Panc1 (cell line): ENCODE measurements around the gene FAM221B. TPM values are rescaled to one million over a fixed set of nuclear protein-coding genes. Genes with fewer than 3 reads are reported as not detected.

ENCODE experiments used
- ATAC-seq: fragments of 200-7000 bp; cut with Tn5 transposase; 2 replicates; pipeline ENCODE4 v1.9.1; 2020; ENCODE audit warnings: mild to moderate bottlenecking, moderate library complexity
- BruUV-seq: library from RNA; stranded (reverse); fragments of 400-500 nt; replicated peaks from 2 replicates; lab custom pipeline; 2021; lab: Mats Ljungman, UMichigan
- CTCF ChIA-PET: fragments of 300-600 bp; sonication (Branson Sonifier 250); formaldehyde crosslinking; loops from one replicate; lab custom pipeline; 2022; ENCODE audit warnings: antibody characterized with exemption; lab: Charles Lee
- POLR2A ChIA-PET: fragments of 300-600 bp; sonication (Branson Sonifier 250); formaldehyde crosslinking; loops from one replicate; lab custom pipeline; 2022; ENCODE audit warnings: antibody characterized with exemption; lab: Charles Lee
- DNase-seq: peaks from one replicate; pipeline ENCODE4 v3.0.0-alpha.2; 2010; ENCODE audit warnings: low read depth, low spot score
- H3K27ac ChIP-seq: 2 replicates; pipeline ENCODE4 v1.5.1; 2011; ENCODE audit warnings: mild to moderate bottlenecking, low read length, inconsistent platforms
- H3K27me3 ChIP-seq: fragments of 200-500 bp; sonication (Bioruptor generic); 2 replicates; pipeline ENCODE4 v1.6.0; 2014; ENCODE audit warnings: low read length, inconsistent platforms; ENCODE audit not compliant: control insufficient read depth, insufficient read depth
- H3K36me3 ChIP-seq: fragments of 200-500 bp; sonication (Bioruptor generic); 2 replicates; pipeline ENCODE4 v1.5.1; 2014; ENCODE audit warnings: inconsistent platforms, mild to moderate bottlenecking, low read length, moderate library complexity; ENCODE audit not compliant: control insufficient read depth, insufficient read depth
- H3K4me1 ChIP-seq: 2 replicates; pipeline ENCODE4 v1.5.1; 2011; ENCODE audit warnings: inconsistent platforms, mild to moderate bottlenecking, low read length, moderate library complexity; ENCODE audit not compliant: control insufficient read depth, insufficient read depth
- H3K4me3 ChIP-seq, 2 experiments: 2 replicates each; pipeline ENCODE4 v1.5.1; 2011 to 2012; ENCODE audit warnings: low read depth in 2 of 2, low read length in 2 of 2, mild to moderate bottlenecking in 2 of 2, inconsistent platforms in 1 of 2, moderate library complexity in 1 of 2
- H3K9me3 ChIP-seq: fragments of 200-500 bp; sonication (Bioruptor generic); 2 replicates; pipeline ENCODE4 v1.5.1; 2014; ENCODE audit warnings: low read depth, mild to moderate bottlenecking, inconsistent platforms, low read length, moderate library complexity; ENCODE audit not compliant: control insufficient read depth, insufficient read depth
- CTCF ChIP-seq: fragments of 450-650 bp; IDR thresholded peaks from 2 replicates; pipeline ENCODE4 v1.5.1; 2017; ENCODE audit warnings: mild to moderate bottlenecking
- POLR2AphosphoS5 ChIP-seq: IDR thresholded peaks from 2 replicates; pipeline ENCODE4 v1.6.1; 2012; ENCODE audit warnings: mild to moderate bottlenecking, low read depth, low read length, moderate library complexity
- SIN3A ChIP-seq: IDR thresholded peaks from 2 replicates; pipeline ENCODE4 v1.6.1; 2012; ENCODE audit warnings: low read depth, mild to moderate bottlenecking, low read length, moderate library complexity, borderline replicate concordance; ENCODE audit not compliant: insufficient read depth
- TCF7L2 ChIP-seq: IDR thresholded peaks from 2 replicates; pipeline ENCODE4 v1.6.1; 2011; ENCODE audit warnings: mild to moderate bottlenecking, low read depth, low read length, inconsistent platforms
- in situ Hi-C: cut with HindIII; loops from 2 replicates; pipeline ENCODE4 v1.10.0; 2016; ENCODE audit warnings: low sequenced_read_pairs, low pct_unique_long_range_greater_than_20kb
- intact Hi-C: fragments of 100-400 bp; cut with micrococcal nuclease; formaldehyde crosslinking; loops from one replicate; pipeline ENCODE4 v1.10.0; 2022; ENCODE audit not compliant: unreplicated experiment
- total RNA-seq: library from RNA; stranded (reverse); gene quantifications from one replicate; pipeline ENCODE4 v1.2.1, GENCODE V29; 2021; ENCODE audit not compliant: unreplicated experiment
- TF ChIP-seq, protein P1 (sequence below), 2 experiments: IDR thresholded peaks; 2 replicates each; pipeline ENCODE4 v1.6.1; 2011 to 2012; ENCODE audit warnings: low read depth in 2 of 2, control low read depth in 1 of 2, low read length in 1 of 2, mild to moderate bottlenecking in 1 of 2, moderate library complexity in 1 of 2; ENCODE audit not compliant: insufficient read depth in 1 of 2

Gene FAM221B
- total RNA-seq, 1 experiment from 2014 or later: not detected

DNA sequence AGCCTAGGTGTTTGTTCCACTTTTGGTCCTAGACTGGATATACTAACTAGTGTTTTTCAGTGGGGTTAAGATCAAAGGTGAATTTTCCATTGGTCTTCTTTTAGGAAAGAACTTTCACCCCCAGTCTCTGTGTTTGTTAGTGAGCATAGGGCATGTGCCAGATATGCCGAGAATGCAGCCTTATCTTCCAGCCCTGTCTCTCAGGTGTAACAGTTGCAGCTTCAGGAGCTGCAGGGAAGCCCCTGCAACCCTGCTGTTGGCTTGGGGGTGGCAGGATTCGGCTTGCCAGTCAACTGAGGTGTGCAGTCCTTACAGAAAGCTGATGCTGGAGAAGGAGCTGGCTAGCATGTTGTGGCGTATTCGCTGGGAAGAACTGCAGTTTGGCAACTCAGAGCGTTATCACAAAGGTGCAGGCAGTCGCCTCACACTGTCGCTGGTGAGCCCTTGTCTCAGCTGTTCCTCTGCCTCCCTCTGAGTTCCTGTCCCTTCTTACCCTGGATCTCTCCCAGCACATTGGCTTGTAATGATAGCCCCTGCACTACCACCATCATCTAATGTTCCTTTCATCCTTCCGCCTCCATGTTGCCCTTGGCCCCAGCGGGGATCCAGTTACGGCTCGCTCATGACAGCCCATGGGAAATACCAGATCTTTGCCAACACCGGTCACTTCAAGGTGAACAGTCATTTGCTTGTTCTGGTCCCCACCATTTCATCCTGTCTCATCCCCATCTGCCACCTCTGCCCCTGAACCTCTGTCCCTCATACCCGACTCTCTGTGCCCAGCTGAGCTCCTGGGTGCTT is 27.0 kb downstream of the FAM221B start:
- ChIA-PET CTCF (no interaction called here), POLR2A (interaction anchor here (0.6 kb wide), 1 partner anchor 281 kb away, joined by 4 read pairs; no protein-coding TSS in a partner anchor)
- intact Hi-C loops (no loop called here), in situ Hi-C loops (no loop called here)
- no peak overlapping the region for H3K27ac ChIP-seq
- ATAC-seq (no peak), DNase-seq (no peak)
- H3K36me3 ChIP-seq: peaks cover 3% of the 10 kb centered on the region
- TF ChIP-seq, protein P1, sequence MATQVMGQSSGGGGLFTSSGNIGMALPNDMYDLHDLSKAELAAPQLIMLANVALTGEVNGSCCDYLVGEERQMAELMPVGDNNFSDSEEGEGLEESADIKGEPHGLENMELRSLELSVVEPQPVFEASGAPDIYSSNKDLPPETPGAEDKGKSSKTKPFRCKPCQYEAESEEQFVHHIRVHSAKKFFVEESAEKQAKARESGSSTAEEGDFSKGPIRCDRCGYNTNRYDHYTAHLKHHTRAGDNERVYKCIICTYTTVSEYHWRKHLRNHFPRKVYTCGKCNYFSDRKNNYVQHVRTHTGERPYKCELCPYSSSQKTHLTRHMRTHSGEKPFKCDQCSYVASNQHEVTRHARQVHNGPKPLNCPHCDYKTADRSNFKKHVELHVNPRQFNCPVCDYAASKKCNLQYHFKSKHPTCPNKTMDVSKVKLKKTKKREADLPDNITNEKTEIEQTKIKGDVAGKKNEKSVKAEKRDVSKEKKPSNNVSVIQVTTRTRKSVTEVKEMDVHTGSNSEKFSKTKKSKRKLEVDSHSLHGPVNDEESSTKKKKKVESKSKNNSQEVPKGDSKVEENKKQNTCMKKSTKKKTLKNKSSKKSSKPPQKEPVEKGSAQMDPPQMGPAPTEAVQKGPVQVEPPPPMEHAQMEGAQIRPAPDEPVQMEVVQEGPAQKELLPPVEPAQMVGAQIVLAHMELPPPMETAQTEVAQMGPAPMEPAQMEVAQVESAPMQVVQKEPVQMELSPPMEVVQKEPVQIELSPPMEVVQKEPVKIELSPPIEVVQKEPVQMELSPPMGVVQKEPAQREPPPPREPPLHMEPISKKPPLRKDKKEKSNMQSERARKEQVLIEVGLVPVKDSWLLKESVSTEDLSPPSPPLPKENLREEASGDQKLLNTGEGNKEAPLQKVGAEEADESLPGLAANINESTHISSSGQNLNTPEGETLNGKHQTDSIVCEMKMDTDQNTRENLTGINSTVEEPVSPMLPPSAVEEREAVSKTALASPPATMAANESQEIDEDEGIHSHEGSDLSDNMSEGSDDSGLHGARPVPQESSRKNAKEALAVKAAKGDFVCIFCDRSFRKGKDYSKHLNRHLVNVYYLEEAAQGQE (IDR thresholded peaks at IDR 0.05; ENCODE audit: insufficient read depth in 1 of 2, low read depth in 2 of 2, low read length in 1 of 2): no peak
- TF ChIP-seq TCF7L2: no peak
- no peak for TF ChIP-seq SIN3A
- no peak for TF ChIP-seq CTCF
- TF ChIP-seq POLR2AphosphoS5: no peak
- H3K4me1 ChIP-seq: no peaks in the 10 kb centered on the region
- no TSS peak for BruUV-seq
- H3K9me3 ChIP-seq: no peaks in the 10 kb centered on the region
- no peaks in the 10 kb centered on the region for H3K27me3 ChIP-seq
- H3K4me3 ChIP-seq: no peak overlapping the region

DNA sequence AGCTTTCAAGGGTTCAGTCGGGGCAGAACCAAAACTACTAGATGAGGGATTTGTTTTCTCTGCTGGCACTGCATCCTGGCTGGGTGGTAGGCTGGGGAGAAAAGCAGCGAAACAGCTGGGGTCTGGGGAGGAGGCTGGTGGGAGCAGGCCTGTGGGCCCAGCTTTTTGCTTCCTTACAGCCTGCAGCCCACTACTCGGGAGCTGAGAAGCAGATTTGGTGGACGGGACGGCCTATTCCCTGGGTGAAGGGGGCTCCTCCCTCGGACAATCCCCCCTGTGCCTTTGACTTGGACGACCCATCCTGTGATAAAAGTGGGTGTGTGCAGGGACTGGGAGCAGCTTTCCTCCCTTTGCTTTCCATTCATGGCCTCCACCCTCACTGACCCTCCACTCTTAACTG is 28.0 kb downstream of the FAM221B start:
- intact Hi-C loops: no loop called here
- H3K4me1 ChIP-seq: no peaks in the 10 kb centered on the region
- no peak for DNase-seq

More for the DNA sequence above, 28.0 kb downstream of the FAM221B start:
- Histone ChIP-seq H3K27ac (no peak overlapping the region), H3K27me3 (no peaks in the 10 kb centered on the region), H3K36me3 (peaks cover 3% of the 10 kb centered on the region), H3K9me3 (no peaks in the 10 kb centered on the region), H3K4me3 (no peak overlapping the region)
- BruUV-seq: no TSS peak
- in situ Hi-C loops: no loop called here
- CTCF ChIA-PET: interaction anchor here (0.6 to 0.7 kb wide), 2 partner anchors 53 to 57 kb away, joined by 3 read pairs; no protein-coding TSS in a partner anchor
- POLR2A ChIA-PET: no interaction called here
- ATAC-seq: no peak
- TF ChIP-seq POLR2AphosphoS5 (no peak), SIN3A (no peak), TCF7L2 (no peak), CTCF (no peak)
- TF ChIP-seq, protein P1 (IDR thresholded peaks at IDR 0.05; ENCODE audit: insufficient read depth in 1 of 2, low read depth in 2 of 2, low read length in 1 of 2): no peak
